Cortex of kidney (tissue), 1 donor: ENCODE measurements around the gene AGPAT4.

ENCODE experiments used
- DNase-seq: peaks from one replicate; lab custom pipeline; 2025; lab: John Stamatoyannopoulos, UW

AGPAT4 gene

GRCh38 chr6:161254464-161255253 lies 19.2 kb downstream of the AGPAT4 start:
- DNase-seq = no peak

GRCh38 chr6:161254126-161254463 lies 19.8 kb downstream of the AGPAT4 start:
- DNase-seq = no peak

GRCh38 chr6:161251345-161251744 lies 22.5 kb downstream of the AGPAT4 start:
- no peak for DNase-seq

GRCh38 chr6:161249327-161249726 lies 24.5 kb downstream of the AGPAT4 start:
- no peak for DNase-seq

GRCh38 chr6:161246725-161247124 lies 27.1 kb downstream of the AGPAT4 start:
- DNase-seq = no peak

GRCh38 chr6:161245363-161245762 lies 28.5 kb downstream of the AGPAT4 start:
- no peak for DNase-seq

GRCh38 chr6:161244725-161245124 lies 29.1 kb downstream of the AGPAT4 start:
- DNase-seq = no peak

- DNase-seq = no peak
These were observed 30.8 kb downstream of the AGPAT4 start for GRCh38 chr6:161242779-161243693.

GRCh38 chr6:161242113-161242512 lies 31.7 kb downstream of the AGPAT4 start:
- DNase-seq = no peak

GRCh38 chr6:161239001-161239400 lies 34.9 kb downstream of the AGPAT4 start:
- DNase-seq = no peak

- DNase-seq = no peak
These were observed 35.4 kb downstream of the AGPAT4 start for GRCh38 chr6:161238500-161238899.

- no peak for DNase-seq
These were observed 35.8 kb downstream of the AGPAT4 start for GRCh38 chr6:161238081-161238480.

GRCh38 chr6:161237176-161237575 lies 36.7 kb downstream of the AGPAT4 start:
- no peak for DNase-seq

GRCh38 chr6:161235776-161236633 lies 37.9 kb downstream of the AGPAT4 start:
- DNase-seq = no peak

- DNase-seq = no peak
These were observed 39.7 kb downstream of the AGPAT4 start for GRCh38 chr6:161233986-161234661.

- no peak for DNase-seq
These were observed 41.4 kb downstream of the AGPAT4 start for GRCh38 chr6:161232467-161232866.

- no peak for DNase-seq
These were observed 41.9 kb downstream of the AGPAT4 start for GRCh38 chr6:161232010-161232409.

GRCh38 chr6:161230339-161230738 lies 43.5 kb downstream of the AGPAT4 start:
- no peak for DNase-seq

- no peak for DNase-seq
These were observed 44.8 kb downstream of the AGPAT4 start for GRCh38 chr6:161228921-161229591.

- no peak for DNase-seq
These were observed 45.8 kb downstream of the AGPAT4 start for GRCh38 chr6:161228096-161228495.
